Measurements from ENCODE around the gene AOC1.

Gene AOC1

GRCh38 chr7:150852371-150852905 is at the start of gene AOC1:
TSS of gene AOC1 (plus strand) at chr7:150852517. CDS start at chr7:150856471, 3,954 bp downstream.
- H3K4me3 ChIP-seq (ENCODE audit: low read depth in 1 of 2, low read length in 1 of 2): peak within 1 kb of the TSS in 1 of 2 experiments; percentile 25
- H3K9me3 ChIP-seq: no peaks in the 10 kb centered on the region
- H3K36me3 ChIP-seq: no peaks in the 10 kb centered on the region
- TF ChIP-seq CTCF (IDR thresholded peaks at IDR 0.05): no peak
- H3K27me3 ChIP-seq: peaks cover 17% of the 10 kb centered on the region
- peaks cover 20% of the 10 kb centered on the region in 2 experiments for H3K4me1 ChIP-seq (ENCODE audit: control insufficient read depth in 1 of 2, insufficient read depth in 1 of 2, low read depth in 1 of 2, low read length in 1 of 2)
- H3K27ac ChIP-seq: peak within 1 kb of the TSS; percentile 51

GRCh38 chr7:150803161-150803860 is 49.0 kb upstream of the AOC1 start:
- Histone ChIP-seq H3K9me3 (no peaks in the 10 kb centered on the region), H3K27me3 (peaks cover 71% of the 10 kb centered on the region), H3K36me3 (no peaks in the 10 kb centered on the region), H3K4me1 (ENCODE audit: control insufficient read depth in 1 of 2, insufficient read depth in 1 of 2, low read depth in 1 of 2, low read length in 1 of 2) (no peaks in the 10 kb centered on the region), H3K27ac (no peak overlapping the region), H3K4me3 (ENCODE audit: low read depth in 1 of 2, low read length in 1 of 2) (no peak overlapping the region)
- no peak for TF ChIP-seq CTCF (IDR thresholded peaks at IDR 0.05)

GRCh38 chr7:150804802-150805201 is 47.5 kb upstream of the AOC1 start:
- Histone ChIP-seq H3K4me3 (ENCODE audit: low read depth in 1 of 2, low read length in 1 of 2) (no peak overlapping the region), H3K36me3 (no peaks in the 10 kb centered on the region), H3K27ac (no peak overlapping the region), H3K4me1 (ENCODE audit: control insufficient read depth in 1 of 2, insufficient read depth in 1 of 2, low read depth in 1 of 2, low read length in 1 of 2) (no peaks in the 10 kb centered on the region), H3K9me3 (no peaks in the 10 kb centered on the region), H3K27me3 (peaks cover 60% of the 10 kb centered on the region)
- no peak for TF ChIP-seq CTCF (IDR thresholded peaks at IDR 0.05)

GRCh38 chr7:150805864-150806263 is 46.5 kb upstream of the AOC1 start:
- Histone ChIP-seq H3K4me1 (ENCODE audit: control insufficient read depth in 1 of 2, insufficient read depth in 1 of 2, low read depth in 1 of 2, low read length in 1 of 2) (no peaks in the 10 kb centered on the region), H3K27me3 (peaks cover 50% of the 10 kb centered on the region), H3K36me3 (no peaks in the 10 kb centered on the region), H3K9me3 (no peaks in the 10 kb centered on the region), H3K4me3 (ENCODE audit: low read depth in 1 of 2, low read length in 1 of 2) (no peak overlapping the region), H3K27ac (no peak overlapping the region)
- TF ChIP-seq CTCF (IDR thresholded peaks at IDR 0.05): no peak

- no peak overlapping the region for H3K27ac ChIP-seq
- H3K4me3 ChIP-seq (ENCODE audit: low read depth in 1 of 2, low read length in 1 of 2): no peak overlapping the region
- no peaks in the 10 kb centered on the region for H3K9me3 ChIP-seq
- no peaks in the 10 kb centered on the region for H3K36me3 ChIP-seq
- peaks cover 44% of the 10 kb centered on the region for H3K27me3 ChIP-seq
- no peaks in the 10 kb centered on the region for H3K4me1 ChIP-seq (ENCODE audit: control insufficient read depth in 1 of 2, insufficient read depth in 1 of 2, low read depth in 1 of 2, low read length in 1 of 2)
- TF ChIP-seq CTCF (IDR thresholded peaks at IDR 0.05): no peak
Observed at GRCh38 chr7:150806454-150806853, 45.9 kb upstream of the AOC1 start.
